IMR-90 (cell line): ENCODE results near the gene COLQ. TPM values are rescaled to one million over a fixed set of nuclear protein-coding genes. Genes with fewer than 3 reads are reported as not detected.

Source experiments
- ATAC-seq: fragments of 200-7000 bp; cut with Tn5 transposase; 2 replicates; pipeline ENCODE4 v1.9.1; 2020; ENCODE audit warnings: low read depth, mild to moderate bottlenecking, moderate library complexity
- BruUV-seq: library from RNA; stranded (reverse); fragments of 400-500 nt; replicated peaks from 2 replicates; lab custom pipeline; 2021; lab: Mats Ljungman, UMichigan
- CTCF ChIA-PET: fragments of 300-600 bp; formaldehyde crosslinking; extraction: SDS; loops from one replicate; lab custom pipeline; 2021; ENCODE audit warnings: antibody characterized with exemption; lab: Yijun Ruan, JAX
- POLR2A ChIA-PET: fragments of 300-600 bp; sonication (Branson Sonifier 250); formaldehyde crosslinking; loops from one replicate; lab custom pipeline; 2022; ENCODE audit warnings: antibody characterized with exemption; ENCODE audit not compliant: unreplicated experiment; lab: Charles Lee
- DNase-seq: peaks from one replicate; pipeline ENCODE4 v3.0.0; 2013
- H2AFZ ChIP-seq: replicated peaks from 2 replicates; pipeline ENCODE3; 2013; ENCODE audit warnings: low read length, mild to moderate bottlenecking; ENCODE audit not compliant: poor library complexity
- H2AK5ac ChIP-seq: 2 replicates; pipeline ENCODE4 v1.6.1; 2013; ENCODE audit warnings: low read depth, low read length, inconsistent platforms
- H2AK9ac ChIP-seq: replicated peaks from 2 replicates; pipeline ENCODE3; 2013; ENCODE audit warnings: mild to moderate bottlenecking, low read depth, low read length, moderate library complexity; ENCODE audit not compliant: poor library complexity
- H2BK120ac ChIP-seq: 2 replicates; pipeline ENCODE4 v1.6.1; 2013; ENCODE audit warnings: low read depth, low read length, inconsistent platforms
- H2BK15ac ChIP-seq: 3 replicates; pipeline ENCODE4 v1.6.1; 2013; ENCODE audit warnings: low read depth, low read length, inconsistent platforms
- H2BK20ac ChIP-seq: 2 replicates; pipeline ENCODE4 v1.6.1; 2013; ENCODE audit warnings: low read depth, mild to moderate bottlenecking, inconsistent platforms, low read length, moderate library complexity
- H2BK5ac ChIP-seq: 2 replicates; pipeline ENCODE4 v1.6.1; 2013; ENCODE audit warnings: mild to moderate bottlenecking, low read depth, low read length, inconsistent platforms; ENCODE audit not compliant: poor library complexity, severe bottlenecking
- H3K14ac ChIP-seq: replicated peaks from 2 replicates; pipeline ENCODE4 v1.6.1; 2013; ENCODE audit warnings: low read depth, low read length, inconsistent platforms
- H3K18ac ChIP-seq: 2 replicates; pipeline ENCODE4 v1.6.1; 2013; ENCODE audit warnings: low read depth, low read length, control low read depth
- H3K23ac ChIP-seq: 2 replicates; pipeline ENCODE4 v1.6.1; 2013; ENCODE audit warnings: low read depth, low read length, inconsistent platforms
- H3K27ac ChIP-seq: 2 replicates; pipeline ENCODE4 v1.5.1; 2013; ENCODE audit warnings: mild to moderate bottlenecking, control low read depth, low read length; ENCODE audit not compliant: insufficient read depth
- H3K27me3 ChIP-seq: 2 replicates; pipeline ENCODE4 v1.6.1; 2013; ENCODE audit warnings: low read length; ENCODE audit not compliant: control insufficient read depth, insufficient read depth
- H3K36me3 ChIP-seq: 2 replicates; pipeline ENCODE4 v1.6.1; 2013; ENCODE audit warnings: low read length, mixed read lengths; ENCODE audit not compliant: control insufficient read depth, insufficient read depth
- H3K4ac ChIP-seq: 2 replicates; pipeline ENCODE4 v1.6.1; 2013; ENCODE audit warnings: low read depth, low read length, inconsistent platforms
- H3K4me1 ChIP-seq: 2 replicates; pipeline ENCODE4 v1.6.1; 2013; ENCODE audit warnings: low read length, mixed read lengths; ENCODE audit not compliant: control insufficient read depth, insufficient read depth
- H3K4me2 ChIP-seq: 2 replicates; pipeline ENCODE4 v1.6.1; 2013; ENCODE audit warnings: low read depth, mild to moderate bottlenecking, control low read depth, low read length, moderate library complexity
- H3K4me3 ChIP-seq: 2 replicates; pipeline ENCODE4 v1.5.1; 2013; ENCODE audit warnings: low read depth, mild to moderate bottlenecking, control low read depth, low read length, moderate library complexity; ENCODE audit not compliant: insufficient read depth
- H3K56ac ChIP-seq: 2 replicates; pipeline ENCODE4 v1.6.1; 2013; ENCODE audit warnings: low read length, inconsistent platforms; ENCODE audit not compliant: insufficient read depth; ENCODE audit errors: extremely low read depth
- H3K79me1 ChIP-seq, 2 experiments: 2 replicates each; pipeline ENCODE4 v1.6.1; 2013; ENCODE audit warnings: low read length in 2 of 2, inconsistent platforms in 1 of 2, low read depth in 1 of 2
- H3K9ac ChIP-seq: 2 replicates; pipeline ENCODE4 v1.6.1; 2013; ENCODE audit warnings: low read depth, low read length, control low read depth
- H3K9me1 ChIP-seq: 2 replicates; pipeline ENCODE4 v1.6.1; 2013; ENCODE audit warnings: low read length, inconsistent platforms; ENCODE audit not compliant: insufficient read depth
- H3K9me3 ChIP-seq: 2 replicates; pipeline ENCODE4 v1.6.1; 2013; ENCODE audit warnings: low read length; ENCODE audit not compliant: control insufficient read depth, insufficient read depth
- H4K20me1 ChIP-seq: 2 replicates; pipeline ENCODE4 v1.6.1; 2013; ENCODE audit warnings: low read length, inconsistent platforms; ENCODE audit not compliant: insufficient read depth
- H4K5ac ChIP-seq: 2 replicates; pipeline ENCODE4 v1.6.1; 2013; ENCODE audit warnings: mild to moderate bottlenecking, low read depth, low read length, control low read depth
- H4K8ac ChIP-seq, 2 experiments: 2 replicates each; pipeline ENCODE4 v1.6.1; 2013; ENCODE audit warnings: low read depth in 2 of 2, low read length in 2 of 2, control low read depth in 1 of 2, inconsistent platforms in 1 of 2
- H4K91ac ChIP-seq: 2 replicates; pipeline ENCODE4 v1.6.1; 2013; ENCODE audit warnings: low read depth, low read length, inconsistent platforms; ENCODE audit not compliant: insufficient read depth
- BHLHE40 ChIP-seq: fragments of 150-350 bp; IDR thresholded peaks from 2 replicates; pipeline ENCODE4 v1.6.1; 2016; ENCODE audit warnings: mild to moderate bottlenecking, low read depth, low read length
- CEBPB ChIP-seq: IDR thresholded peaks from 2 replicates; pipeline ENCODE4 v1.6.1; 2012; ENCODE audit warnings: low read depth, low read length, improper control_type of control experiment
- CHD1 ChIP-seq: IDR thresholded peaks from 2 replicates; pipeline ENCODE4 v1.6.1; 2012; ENCODE audit warnings: low read depth, low read length, improper control_type of control experiment
- CTCF ChIP-seq: conservative IDR thresholded peaks from 2 replicates; pipeline ENCODE4 v1.5.1; 2012; ENCODE audit warnings: mild to moderate bottlenecking, low read depth, low read length, improper control_type of control experiment
- ELK1 ChIP-seq: fragments of 150-350 bp; IDR thresholded peaks from 2 replicates; pipeline ENCODE4 v1.6.1; 2016; ENCODE audit warnings: low read depth, mild to moderate bottlenecking, low read length, moderate library complexity, borderline replicate concordance
- FOS ChIP-seq: fragments of 150-350 bp; IDR thresholded peaks from 2 replicates; pipeline ENCODE4 v1.6.1; 2016; ENCODE audit warnings: low read depth, low read length
- MAFK ChIP-seq: IDR thresholded peaks from 2 replicates; pipeline ENCODE4 v1.6.1; 2012; ENCODE audit warnings: low read depth, low read length, improper control_type of control experiment
- MAZ ChIP-seq: IDR thresholded peaks from 2 replicates; pipeline ENCODE4 v1.6.1; 2012; ENCODE audit warnings: low read depth, mild to moderate bottlenecking, low read length, improper control_type of control experiment, moderate library complexity, borderline replicate concordance
- MXI1 ChIP-seq: IDR thresholded peaks from 2 replicates; pipeline ENCODE4 v1.6.1; 2012; ENCODE audit warnings: low read depth, mild to moderate bottlenecking, low read length, moderate library complexity, borderline replicate concordance
- NFE2L2 ChIP-seq: fragments of 150-350 bp; IDR thresholded peaks from 2 replicates; pipeline ENCODE4 v1.6.1; 2016; ENCODE audit warnings: low read depth, mild to moderate bottlenecking, low read length
- POLR2A ChIP-seq: IDR thresholded peaks from 2 replicates; pipeline ENCODE4 v1.6.1; 2012; ENCODE audit warnings: mild to moderate bottlenecking, low read depth, low read length
- RAD21 ChIP-seq: IDR thresholded peaks from 2 replicates; pipeline ENCODE4 v1.6.1; 2012; ENCODE audit warnings: low read length, improper control_type of control experiment
- RCOR1 ChIP-seq: IDR thresholded peaks from 2 replicates; pipeline ENCODE4 v1.6.1; 2012; ENCODE audit warnings: mild to moderate bottlenecking, low read length, improper control_type of control experiment; ENCODE audit not compliant: insufficient replicate concordance
- RFX5 ChIP-seq: IDR thresholded peaks from 2 replicates; pipeline ENCODE4 v1.8.0; 2012; ENCODE audit warnings: low read depth, mild to moderate bottlenecking, low read length, moderate library complexity
- SMC3 ChIP-seq: fragments of 150-350 bp; IDR thresholded peaks from 2 replicates; pipeline ENCODE4 v1.6.1; 2016; ENCODE audit warnings: low read depth, mild to moderate bottlenecking, antibody characterized with exemption, low read length, moderate library complexity
- USF2 ChIP-seq: fragments of 150-350 bp; IDR thresholded peaks from 2 replicates; pipeline ENCODE4 v1.6.1; 2017; ENCODE audit warnings: mild to moderate bottlenecking, antibody characterized with exemption, low read length, low read depth
- WGBS, 2 experiments: methylation state at CpG; one replicate each; pipeline versions ENCODE4 v1.1.5 to v1.1.7; 2013; ENCODE audit warnings: missing lambda C conversion rate in 2 of 2; ENCODE audit not compliant: insufficient read length in 1 of 2; ENCODE audit errors: extremely low coverage in 2 of 2; 5-methylcytosine and 5-hydroxymethylcytosine counted together
- dilution Hi-C: fragments of 300-500 bp; cut with HindIII; formaldehyde crosslinking; loops from one replicate; pipeline ENCODE4 v1.14.3; 2018; ENCODE audit warnings: low sequenced_read_pairs; ENCODE audit not compliant: unreplicated experiment
- in situ Hi-C: fragments of 300-500 bp; cut with MboI; formaldehyde crosslinking; loops from 3 replicates; pipeline ENCODE4 v1.14.3; 2019; ENCODE audit warnings: low sequenced_read_pairs, inconsistent platforms, mixed read lengths
- intact Hi-C: fragments of 100-400 bp; cut with micrococcal nuclease; formaldehyde crosslinking; loops from 2 replicates; pipeline ENCODE4 v1.10.0; 2022
- polyA plus RNA-seq, 3 experiments: library from polyadenylated mRNA; depleted of rRNA; stranded (reverse); fragments of >200 nt; gene quantifications; 2 replicates each; pipeline ENCODE4 v1.2.3, GENCODE V29; 2012; ENCODE audit warnings: low replicate concordance in 1 of 3
- total RNA-seq: library from RNA; depleted of rRNA; stranded (reverse); fragments of >200 nt; gene quantifications from 2 replicates; pipeline ENCODE4 v1.2.3, GENCODE V29; 2012

Gene COLQ
- total and polyA plus RNA-seq, 2 of the 4 experiments (the other 2 are of a cell fraction), result 0.18 to 0.65 TPM

- no peaks in the 10 kb centered on the region for H3K9me3 ChIP-seq
- no peaks in the 10 kb centered on the region for H3K9me1 ChIP-seq
- DNase-seq (no peak), ATAC-seq (no peak)
- H4K20me1 ChIP-seq, result no peaks in the 10 kb centered on the region
- H3K56ac ChIP-seq, result no peak overlapping the region
- H2AFZ ChIP-seq, result no peak overlapping the region
- H4K8ac ChIP-seq, result no peak overlapping the region
- H3K23ac ChIP-seq, result no peak overlapping the region
- TF ChIP-seq ELK1 (no peak), FOS (no peak), RCOR1 (no peak), CHD1 (no peak), NFE2L2 (no peak), MAFK (no peak), CTCF (no peak), POLR2A (no peak), SMC3 (no peak), BHLHE40 (no peak), CEBPB (no peak), RFX5 (no peak), MAZ (no peak), RAD21 (no peak), USF2 (no peak), MXI1 (no peak)
- no peak overlapping the region for H2AK9ac ChIP-seq
- dilution Hi-C loops (no loop called here), intact Hi-C loops (no loop called here), in situ Hi-C loops (no loop called here)
- no peak overlapping the region for H2BK120ac ChIP-seq
- H3K14ac ChIP-seq, result no peak overlapping the region
- H3K4me1 ChIP-seq, result no peaks in the 10 kb centered on the region
- no peak overlapping the region for H3K18ac ChIP-seq
- H3K27ac ChIP-seq, result no peak overlapping the region
- H3K4ac ChIP-seq, result no peak overlapping the region
- H3K9ac ChIP-seq, result no peak overlapping the region
- H3K4me2 ChIP-seq, result no peak overlapping the region
- ChIA-PET POLR2A (no interaction called here), CTCF (no interaction called here)
- no peak overlapping the region for H2BK5ac ChIP-seq
- H3K36me3 ChIP-seq, result no peaks in the 10 kb centered on the region
- no peak overlapping the region for H3K4me3 ChIP-seq
- no peak overlapping the region for H2BK20ac ChIP-seq
- H4K91ac ChIP-seq, result no peak overlapping the region
- 41% methylated on average over 3 of the region's 7 CpGs; no CpG with 5 or more reads in 1 of the 2 experiments for WGBS, 2 experiments
- peaks cover 1% of the 10 kb centered on the region; the same call in 1 of the 2 replicates for H3K27me3 ChIP-seq
- no peak overlapping the region for H2BK15ac ChIP-seq
- no peaks in the 10 kb centered on the region for H3K79me1 ChIP-seq
- BruUV-seq, result no TSS peak
- H2AK5ac ChIP-seq, result no peak overlapping the region
- H4K5ac ChIP-seq, result no peak overlapping the region
Observed at GRCh38 chr3:15505479-15506165, 15.9 kb downstream of the COLQ start.
